ENCODE measurements around the gene TRAF3IP1.

DNA sequence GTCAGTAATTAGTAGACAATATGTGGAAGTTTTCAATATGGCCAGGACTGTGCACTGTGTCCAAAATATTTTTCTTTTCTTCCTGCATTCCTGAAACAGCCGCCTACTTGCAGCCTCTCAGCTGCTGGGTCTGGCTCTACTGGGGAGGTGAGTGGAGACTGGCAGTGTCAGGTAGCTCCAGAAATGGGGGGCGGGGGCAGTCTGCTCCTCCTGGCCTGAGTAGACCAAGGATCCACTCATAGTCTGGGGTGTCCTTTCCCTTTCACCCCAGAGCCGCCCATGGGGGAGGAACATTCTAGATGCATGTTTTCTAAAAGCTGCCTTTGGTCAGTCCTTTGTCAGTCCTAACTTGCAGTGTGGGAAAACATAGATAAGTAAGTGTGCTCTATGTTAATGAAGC, 23.7 kb downstream of the TRAF3IP1 start:
- TF ChIP-seq, protein P1, sequence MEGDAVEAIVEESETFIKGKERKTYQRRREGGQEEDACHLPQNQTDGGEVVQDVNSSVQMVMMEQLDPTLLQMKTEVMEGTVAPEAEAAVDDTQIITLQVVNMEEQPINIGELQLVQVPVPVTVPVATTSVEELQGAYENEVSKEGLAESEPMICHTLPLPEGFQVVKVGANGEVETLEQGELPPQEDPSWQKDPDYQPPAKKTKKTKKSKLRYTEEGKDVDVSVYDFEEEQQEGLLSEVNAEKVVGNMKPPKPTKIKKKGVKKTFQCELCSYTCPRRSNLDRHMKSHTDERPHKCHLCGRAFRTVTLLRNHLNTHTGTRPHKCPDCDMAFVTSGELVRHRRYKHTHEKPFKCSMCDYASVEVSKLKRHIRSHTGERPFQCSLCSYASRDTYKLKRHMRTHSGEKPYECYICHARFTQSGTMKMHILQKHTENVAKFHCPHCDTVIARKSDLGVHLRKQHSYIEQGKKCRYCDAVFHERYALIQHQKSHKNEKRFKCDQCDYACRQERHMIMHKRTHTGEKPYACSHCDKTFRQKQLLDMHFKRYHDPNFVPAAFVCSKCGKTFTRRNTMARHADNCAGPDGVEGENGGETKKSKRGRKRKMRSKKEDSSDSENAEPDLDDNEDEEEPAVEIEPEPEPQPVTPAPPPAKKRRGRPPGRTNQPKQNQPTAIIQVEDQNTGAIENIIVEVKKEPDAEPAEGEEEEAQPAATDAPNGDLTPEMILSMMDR (IDR thresholded peaks at IDR 0.05): no peak
- no peak for TF ChIP-seq ZFX (IDR thresholded peaks at IDR 0.05; ENCODE audit: borderline replicate concordance)
